Activated naive CD8-positive, alpha-beta T cell treated with anti-CD3 and anti-CD28 coated beads for 36 hours (primary cell): ENCODE results near the gene NUDT4. TPM values are rescaled to one million over a fixed set of nuclear protein-coding genes. Genes with fewer than 3 reads are reported as not detected.
A peak's percentile ranks its signal among the peaks of the same experiment; 100 is the strongest.

Experiments used
- DNase-seq: peaks from one replicate; pipeline ENCODE4 v3.0.0; 2021
- H3K27ac Mint-ChIP-seq: one replicate; pipeline ENCODE4 v1.8.0; 2022; ENCODE audit warnings: mild to moderate bottlenecking, moderate library complexity, mixed read lengths
- H3K27me3 Mint-ChIP-seq: one replicate; pipeline ENCODE4 v1.8.0; 2022; ENCODE audit warnings: mild to moderate bottlenecking, mixed read lengths
- H3K36me3 Mint-ChIP-seq: one replicate; pipeline ENCODE4 v1.8.0; 2021; ENCODE audit warnings: mild to moderate bottlenecking, mixed read lengths
- H3K4me1 Mint-ChIP-seq: one replicate; pipeline ENCODE4 v1.8.0; 2021; ENCODE audit warnings: mixed read lengths
- H3K4me3 Mint-ChIP-seq: one replicate; pipeline ENCODE4 v1.8.0; 2022; ENCODE audit warnings: mild to moderate bottlenecking, moderate library complexity, mixed read lengths
- H3K9me3 Mint-ChIP-seq: one replicate; pipeline ENCODE4 v1.8.0; 2022; ENCODE audit warnings: mixed read lengths
- total RNA-seq, 2 experiments: library from RNA; stranded (reverse); gene quantifications; one replicate each; pipeline ENCODE4 v1.2.3, GENCODE V29; 2021

The NUDT4 gene
- 10 to 100 TPM; 77.2 to 85.5 TPM for total RNA-seq

GRCh38 chr12:93377252-93378195 lies at the start of gene NUDT4:
TSS of gene NUDT4 (plus strand) at chr12:93377925. CDS start at chr12:93378323, 398 bp downstream.
- H3K27ac Mint-ChIP-seq, result peak within 1 kb of the TSS; percentile 100
- peaks cover 37% of the 10 kb centered on the region for H3K4me1 Mint-ChIP-seq
- no peaks in the 10 kb centered on the region for H3K9me3 Mint-ChIP-seq
- H3K36me3 Mint-ChIP-seq, result peaks cover 26% of the 10 kb centered on the region
- no peaks in the 10 kb centered on the region for H3K27me3 Mint-ChIP-seq
- peak; percentile 96 for DNase-seq
- peak within 1 kb of the TSS; percentile 100 for H3K4me3 Mint-ChIP-seq

- DNase-seq, result no peak
- Mint-ChIP-seq H3K36me3 (no peaks in the 10 kb centered on the region), H3K9me3 (no peaks in the 10 kb centered on the region), H3K27ac (no peak overlapping the region), H3K4me1 (no peaks in the 10 kb centered on the region), H3K27me3 (no peaks in the 10 kb centered on the region), H3K4me3 (no peak overlapping the region)
Observed at GRCh38 chr12:93333054-93333453, 44.7 kb upstream of the NUDT4 start.

- DNase-seq, result no peak
- Mint-ChIP-seq H3K27ac (no peak overlapping the region), H3K9me3 (no peaks in the 10 kb centered on the region), H3K36me3 (no peaks in the 10 kb centered on the region), H3K27me3 (no peaks in the 10 kb centered on the region), H3K4me1 (no peaks in the 10 kb centered on the region), H3K4me3 (no peak overlapping the region)
Observed at GRCh38 chr12:93333828-93334227, 43.9 kb upstream of the NUDT4 start.

GRCh38 chr12:93335603-93336162 lies 42.0 kb upstream of the NUDT4 start:
- Mint-ChIP-seq H3K4me1 (no peaks in the 10 kb centered on the region), H3K4me3 (no peak overlapping the region), H3K27me3 (no peaks in the 10 kb centered on the region), H3K27ac (no peak overlapping the region), H3K9me3 (no peaks in the 10 kb centered on the region), H3K36me3 (no peaks in the 10 kb centered on the region)
- DNase-seq, result no peak

- Mint-ChIP-seq H3K27me3 (no peaks in the 10 kb centered on the region), H3K9me3 (no peaks in the 10 kb centered on the region)
Observed at GRCh38 chr12:93336291-93336741, 41.4 kb upstream of the NUDT4 start.

GRCh38 chr12:93338598-93338997 lies 39.1 kb upstream of the NUDT4 start:
- no peak overlapping the region for H3K27ac Mint-ChIP-seq
- no peak for DNase-seq
- H3K4me1 Mint-ChIP-seq, result no peaks in the 10 kb centered on the region
- no peaks in the 10 kb centered on the region for H3K36me3 Mint-ChIP-seq
- no peak overlapping the region for H3K4me3 Mint-ChIP-seq
- no peaks in the 10 kb centered on the region for H3K27me3 Mint-ChIP-seq
- no peaks in the 10 kb centered on the region for H3K9me3 Mint-ChIP-seq

More at GRCh38 chr12:93336291-93336741, 41.4 kb upstream of the NUDT4 start:
- Mint-ChIP-seq H3K4me1 (no peaks in the 10 kb centered on the region), H3K36me3 (no peaks in the 10 kb centered on the region), H3K27ac (no peak overlapping the region), H3K4me3 (no peak overlapping the region)
- DNase-seq, result no peak

GRCh38 chr12:93339695-93340094 lies 38.0 kb upstream of the NUDT4 start:
- no peaks in the 10 kb centered on the region for H3K36me3 Mint-ChIP-seq
- no peaks in the 10 kb centered on the region for H3K27me3 Mint-ChIP-seq
- H3K27ac Mint-ChIP-seq, result no peak overlapping the region
- H3K9me3 Mint-ChIP-seq, result no peaks in the 10 kb centered on the region
- H3K4me3 Mint-ChIP-seq, result no peak overlapping the region
- H3K4me1 Mint-ChIP-seq, result no peaks in the 10 kb centered on the region
- DNase-seq, result no peak

- H3K9me3 Mint-ChIP-seq, result no peaks in the 10 kb centered on the region
- H3K27me3 Mint-ChIP-seq, result no peaks in the 10 kb centered on the region
- H3K27ac Mint-ChIP-seq, result no peak overlapping the region
- H3K4me1 Mint-ChIP-seq, result no peaks in the 10 kb centered on the region
- DNase-seq, result no peak
- H3K4me3 Mint-ChIP-seq, result no peak overlapping the region
- H3K36me3 Mint-ChIP-seq, result no peaks in the 10 kb centered on the region
Observed at GRCh38 chr12:93341409-93342049, 36.2 kb upstream of the NUDT4 start.

- Mint-ChIP-seq H3K4me3 (no peak overlapping the region), H3K36me3 (no peaks in the 10 kb centered on the region), H3K9me3 (no peaks in the 10 kb centered on the region), H3K27ac (no peak overlapping the region), H3K4me1 (no peaks in the 10 kb centered on the region), H3K27me3 (no peaks in the 10 kb centered on the region)
- DNase-seq, result no peak
Observed at GRCh38 chr12:93347054-93347785, 30.5 kb upstream of the NUDT4 start.

- Mint-ChIP-seq H3K4me1 (no peaks in the 10 kb centered on the region), H3K27ac (no peak overlapping the region), H3K36me3 (no peaks in the 10 kb centered on the region), H3K27me3 (no peaks in the 10 kb centered on the region), H3K4me3 (no peak overlapping the region), H3K9me3 (no peaks in the 10 kb centered on the region)
- no peak for DNase-seq
Observed at GRCh38 chr12:93348575-93349435, 28.9 kb upstream of the NUDT4 start.

GRCh38 chr12:93351726-93352125 lies 26.0 kb upstream of the NUDT4 start:
- H3K27me3 Mint-ChIP-seq, result no peaks in the 10 kb centered on the region
- H3K4me1 Mint-ChIP-seq, result no peaks in the 10 kb centered on the region
- no peaks in the 10 kb centered on the region for H3K36me3 Mint-ChIP-seq
- H3K27ac Mint-ChIP-seq, result no peak overlapping the region
- no peaks in the 10 kb centered on the region for H3K9me3 Mint-ChIP-seq
- no peak overlapping the region for H3K4me3 Mint-ChIP-seq
- DNase-seq, result no peak

GRCh38 chr12:93352321-93352720 lies 25.4 kb upstream of the NUDT4 start:
- no peaks in the 10 kb centered on the region for H3K27me3 Mint-ChIP-seq
- H3K36me3 Mint-ChIP-seq, result no peaks in the 10 kb centered on the region
- H3K4me1 Mint-ChIP-seq, result no peaks in the 10 kb centered on the region
- H3K27ac Mint-ChIP-seq, result no peak overlapping the region
- DNase-seq, result no peak
- H3K4me3 Mint-ChIP-seq, result no peak overlapping the region
- H3K9me3 Mint-ChIP-seq, result no peaks in the 10 kb centered on the region

- Mint-ChIP-seq H3K36me3 (no peaks in the 10 kb centered on the region), H3K27ac (no peak overlapping the region), H3K27me3 (no peaks in the 10 kb centered on the region), H3K9me3 (no peaks in the 10 kb centered on the region), H3K4me1 (peaks cover 3% of the 10 kb centered on the region), H3K4me3 (no peak overlapping the region)
- DNase-seq, result no peak
Observed at GRCh38 chr12:93356214-93356613, 21.5 kb upstream of the NUDT4 start.

- H3K27ac Mint-ChIP-seq, result no peak overlapping the region
- DNase-seq, result no peak
- H3K36me3 Mint-ChIP-seq, result no peaks in the 10 kb centered on the region
- H3K27me3 Mint-ChIP-seq, result no peaks in the 10 kb centered on the region
- no peaks in the 10 kb centered on the region for H3K9me3 Mint-ChIP-seq
- no peak overlapping the region for H3K4me3 Mint-ChIP-seq
- H3K4me1 Mint-ChIP-seq, result peaks cover 3% of the 10 kb centered on the region
Observed at GRCh38 chr12:93358058-93358457, 19.7 kb upstream of the NUDT4 start.
